ENCODE results near the gene ALDH5A1.

- no peak for TF ChIP-seq POLR2AphosphoS5 (IDR thresholded peaks at IDR 0.05)
- TF ChIP-seq CTCF (IDR thresholded peaks at IDR 0.05): no peak
- TF ChIP-seq EP300 (IDR thresholded peaks at IDR 0.05): no peak
- no peak for TF ChIP-seq POLR2A (IDR thresholded peaks at IDR 0.05)
These were observed 89.6 kb downstream of the ALDH5A1 start for GRCh38 chr6:24584382-24584720.

Measured in sigmoid colon (tissue), 4 donors.